A673 (cell line): ENCODE results near the gene STRBP. TPM values are rescaled to one million over a fixed set of nuclear protein-coding genes. Genes with fewer than 3 reads are reported as not detected.

ENCODE experiments used
- BruUV-seq: library from RNA; stranded (reverse); fragments of 400-500 nt; replicated peaks from 2 replicates; lab custom pipeline; 2021; lab: Mats Ljungman, UMichigan
- CTCF ChIA-PET: fragments of 300-600 bp; sonication (Branson Sonifier 250); formaldehyde crosslinking; loops from one replicate; lab custom pipeline; 2022; ENCODE audit warnings: antibody characterized with exemption; lab: Charles Lee
- POLR2A ChIA-PET: fragments of 300-600 bp; sonication (Branson Sonifier 250); formaldehyde crosslinking; loops from one replicate; lab custom pipeline; 2022; ENCODE audit warnings: antibody characterized with exemption; ENCODE audit not compliant: low non-redundant PET; lab: Charles Lee
- DNase-seq: peaks from one replicate; pipeline ENCODE4 v3.0.0-alpha.2; 2015; ENCODE audit warnings: low spot score
- H3K27ac ChIP-seq: fragments of 200-600 bp; sonication (generic); 2 replicates; pipeline ENCODE4 v1.5.1; 2016; ENCODE audit warnings: mixed run types, low read depth, mild to moderate bottlenecking, mixed read lengths, antibody characterized with exemption, low read length; ENCODE audit not compliant: poor library complexity, severe bottlenecking
- H3K27me3 ChIP-seq: fragments of 200-600 bp; sonication (generic); replicated peaks from 2 replicates; pipeline ENCODE4 v1.6.1; 2017; ENCODE audit warnings: mixed run types, low read depth, mild to moderate bottlenecking, mixed read lengths, antibody characterized with exemption, low read length; ENCODE audit not compliant: insufficient read depth, poor library complexity
- H3K36me3 ChIP-seq: fragments of 200-600 bp; sonication (generic); 2 replicates; pipeline ENCODE4 v1.6.1; 2016; ENCODE audit warnings: mixed run types, mild to moderate bottlenecking, mixed read lengths, antibody characterized with exemption, low read length; ENCODE audit not compliant: insufficient read depth, poor library complexity, severe bottlenecking
- H3K4me1 ChIP-seq: fragments of 200-600 bp; sonication (generic); 2 replicates; pipeline ENCODE4 v1.6.1; 2017; ENCODE audit warnings: mixed run types, mild to moderate bottlenecking, mixed read lengths, antibody characterized with exemption, low read length; ENCODE audit not compliant: insufficient read depth, poor library complexity, severe bottlenecking
- H3K4me3 ChIP-seq: fragments of 200-600 bp; sonication (generic); 2 replicates; pipeline ENCODE4 v1.5.1; 2016; ENCODE audit warnings: low read depth, mixed run types, mild to moderate bottlenecking, mixed read lengths, low read length; ENCODE audit not compliant: poor library complexity, severe bottlenecking
- H3K9me3 ChIP-seq: fragments of 200-600 bp; sonication (generic); 2 replicates; pipeline ENCODE4 v1.6.1; 2016; ENCODE audit warnings: mixed run types, low read depth, mild to moderate bottlenecking, mixed read lengths, antibody characterized with exemption, low read length; ENCODE audit not compliant: poor library complexity, severe bottlenecking
- CTCF ChIP-seq: fragments of 300-800, 200-600 bp; sonication (generic); conservative IDR thresholded peaks from 2 replicates; pipeline ENCODE4 v1.5.1; 2017; ENCODE audit warnings: low read depth, mild to moderate bottlenecking, antibody characterized with exemption, low read length, moderate library complexity, mixed read lengths
- EZH2 ChIP-seq: fragments of 200-600 bp; sonication (generic); IDR thresholded peaks from 2 replicates; pipeline ENCODE4 v1.6.1; 2017; ENCODE audit warnings: borderline replicate concordance, low read depth, mild to moderate bottlenecking, mixed read lengths, antibody characterized with exemption, low read length; ENCODE audit not compliant: poor library complexity, severe bottlenecking
- intact Hi-C: fragments of 100-400 bp; cut with micrococcal nuclease; formaldehyde crosslinking; loops from one replicate; pipeline ENCODE4 v1.10.0; 2022; ENCODE audit not compliant: unreplicated experiment
- total RNA-seq: library from RNA; stranded (reverse); gene quantifications from 2 replicates; pipeline ENCODE4 v1.2.3, GENCODE V29; 2021

The STRBP gene
- total RNA-seq, 1 experiment from 2014 or later: 79.4 TPM

GRCh38 chr9:123119566-123119965, 148.8 kb downstream of the STRBP start:
- ChIA-PET POLR2A (interaction anchor here (0.5 kb wide), 1 partner anchor 19 kb away, joined by 8 read pairs; no protein-coding TSS in a partner anchor), CTCF (no interaction called here)
- TF ChIP-seq CTCF (no peak), EZH2 (no peak)
- no peaks in the 10 kb centered on the region for H3K9me3 ChIP-seq
- intact Hi-C loops: no loop called here
- no peak overlapping the region for H3K27ac ChIP-seq
- peaks cover 11% of the 10 kb centered on the region for H3K36me3 ChIP-seq
- DNase-seq: no peak
- H3K27me3 ChIP-seq: no peaks in the 10 kb centered on the region
- H3K4me3 ChIP-seq: no peak overlapping the region
- no TSS peak for BruUV-seq
- peaks cover 24% of the 10 kb centered on the region for H3K4me1 ChIP-seq

- Histone ChIP-seq H3K27me3 (no peaks in the 10 kb centered on the region), H3K27ac (no peak overlapping the region), H3K4me1 (peaks cover 23% of the 10 kb centered on the region), H3K4me3 (no peak overlapping the region), H3K9me3 (no peaks in the 10 kb centered on the region), H3K36me3 (peaks cover 11% of the 10 kb centered on the region)
- POLR2A ChIA-PET: no interaction called here
- DNase-seq: no peak
- CTCF ChIA-PET: no interaction called here
- intact Hi-C loops: no loop called here
- no peak for TF ChIP-seq CTCF
- no peak for TF ChIP-seq EZH2
- no TSS peak for BruUV-seq
Measured at GRCh38 chr9:123116036-123116435, 152.3 kb downstream of the STRBP start.

- no peak for TF ChIP-seq EZH2
- no peak for TF ChIP-seq CTCF
- CTCF ChIA-PET: no interaction called here
- POLR2A ChIA-PET: no interaction called here
Measured at GRCh38 chr9:123115146-123115913, 153.1 kb downstream of the STRBP start.

More at GRCh38 chr9:123115146-123115913, 153.1 kb downstream of the STRBP start:
- H3K9me3 ChIP-seq: no peaks in the 10 kb centered on the region
- H3K27me3 ChIP-seq: no peaks in the 10 kb centered on the region
- no peak overlapping the region for H3K4me3 ChIP-seq
- peaks cover 17% of the 10 kb centered on the region for H3K4me1 ChIP-seq
- peak; percentile 26 for DNase-seq
- intact Hi-C loops: no loop called here
- no TSS peak for BruUV-seq
- no peak overlapping the region for H3K27ac ChIP-seq
- peaks cover 11% of the 10 kb centered on the region for H3K36me3 ChIP-seq
